Measurements from ENCODE around the gene CTBP2.

GRCh38 chr10:125071008-125071407, 89.4 kb downstream of the CTBP2 start:
- no peak for TF ChIP-seq CTCF (conservative IDR thresholded peaks at IDR 0.05)
- TF ChIP-seq ZFX (IDR thresholded peaks at IDR 0.05) = no peak

All from C4-2B (cell line).